Measurements from ENCODE around the gene PSMD14.
A peak's percentile ranks its signal among the peaks of the same experiment; 100 is the strongest.
"Not testable (repeated sequence)": the region's sequence is repeated elsewhere in the genome, so short reads cannot be mapped to it uniquely, and the experiment has no call there.

The PSMD14 gene

GRCh38 chr2:161308178-161308955 is at the start of gene PSMD14:
Gene PSMD14 (plus strand): TSS chr2:161308425. CDS start chr2:161318826, 10,401 bp downstream.
- peak; percentile 61 for TF ChIP-seq POLR2A (IDR thresholded peaks at IDR 0.05; ENCODE audit: extremely low read depth, insufficient read length)
- no peak; the same call in 1 of the 2 replicates for TF ChIP-seq MYC (IDR thresholded peaks at IDR 0.05; ENCODE audit: low read depth, low read length)
- no peak for TF ChIP-seq CTCF (IDR thresholded peaks at IDR 0.05; ENCODE audit: low read depth, low read length)
- peak; percentile 47; the same call in 1 of the 2 replicates for TF ChIP-seq MAX (IDR thresholded peaks at IDR 0.05; ENCODE audit: low read depth, low read length)
- peak; percentile 98 for DNase-seq (ENCODE audit: low read depth)
- H3K4me3 ChIP-seq (ENCODE audit: low read depth, low read length): peak within 1 kb of the TSS; percentile 98

- DNase-seq (ENCODE audit: low read depth): no peak
- H3K4me3 ChIP-seq (ENCODE audit: low read depth, low read length): no peak overlapping the region
- no peak for TF ChIP-seq MAX (IDR thresholded peaks at IDR 0.05; ENCODE audit: low read depth, low read length)
- TF ChIP-seq CTCF (IDR thresholded peaks at IDR 0.05; ENCODE audit: low read depth, low read length): no peak
- TF ChIP-seq POLR2A (IDR thresholded peaks at IDR 0.05; ENCODE audit: extremely low read depth, insufficient read length): no peak
- no peak for TF ChIP-seq MYC (IDR thresholded peaks at IDR 0.05; ENCODE audit: low read depth, low read length)
These were observed 42.4 kb upstream of the PSMD14 start for GRCh38 chr2:161265874-161266273.

GRCh38 chr2:161269111-161269510 is 39.1 kb upstream of the PSMD14 start:
- DNase-seq (ENCODE audit: low read depth): no peak
- no peak for TF ChIP-seq CTCF (IDR thresholded peaks at IDR 0.05; ENCODE audit: low read depth, low read length)
- no peak for TF ChIP-seq MYC (IDR thresholded peaks at IDR 0.05; ENCODE audit: low read depth, low read length)
- TF ChIP-seq MAX (IDR thresholded peaks at IDR 0.05; ENCODE audit: low read depth, low read length): no peak
- no peak for TF ChIP-seq POLR2A (IDR thresholded peaks at IDR 0.05; ENCODE audit: extremely low read depth, insufficient read length)
- H3K4me3 ChIP-seq (ENCODE audit: low read depth, low read length): no peak overlapping the region

GRCh38 chr2:161273038-161273760 is 35.0 kb upstream of the PSMD14 start:
- no peak overlapping the region for H3K4me3 ChIP-seq (ENCODE audit: low read depth, low read length)
- TF ChIP-seq MYC (IDR thresholded peaks at IDR 0.05; ENCODE audit: low read depth, low read length): no peak
- peak; percentile 42 for TF ChIP-seq CTCF (IDR thresholded peaks at IDR 0.05; ENCODE audit: low read depth, low read length)
- no peak for TF ChIP-seq POLR2A (IDR thresholded peaks at IDR 0.05; ENCODE audit: extremely low read depth, insufficient read length)
- TF ChIP-seq MAX (IDR thresholded peaks at IDR 0.05; ENCODE audit: low read depth, low read length): no peak
- DNase-seq (ENCODE audit: low read depth): peak; percentile 76

GRCh38 chr2:161278564-161279229 is 29.5 kb upstream of the PSMD14 start:
- H3K4me3 ChIP-seq (ENCODE audit: low read depth, low read length): not testable (repeated sequence)
- peak; percentile 46 for DNase-seq (ENCODE audit: low read depth)

- H3K4me3 ChIP-seq (ENCODE audit: low read depth, low read length); DNase-seq (ENCODE audit: low read depth): not testable (repeated sequence)
These were observed 28.9 kb upstream of the PSMD14 start for GRCh38 chr2:161279230-161279815.
